Erythroblast (primary cell): ENCODE measurements around the gene GLUD1.
"Not testable (repeated sequence)": the region's sequence is repeated elsewhere in the genome, so short reads cannot be mapped to it uniquely, and the experiment has no call there.

Source experiments
- DNase-seq, 2 experiments: peaks; one replicate each; lab custom pipeline; 2025; lab: John Stamatoyannopoulos, UW
- GATA1 ChIP-seq: IDR thresholded peaks from 2 replicates; pipeline ENCODE4 v1.6.1; 2011; ENCODE audit warnings: low read depth, mild to moderate bottlenecking, control low read depth, low read length, moderate library complexity
- POLR2A ChIP-seq: IDR thresholded peaks from 2 replicates; pipeline ENCODE4 v1.6.1; 2011; ENCODE audit warnings: mild to moderate bottlenecking, low read length

GLUD1 gene

GRCh38 chr10:87038286-87038717 is 56.3 kb downstream of the GLUD1 start:
- DNase-seq, result peak; percentile 41 to 75
- no peak for TF ChIP-seq POLR2A
- TF ChIP-seq GATA1, result no peak

- DNase-seq, result no peak
- TF ChIP-seq GATA1 (no peak), POLR2A (no peak)
These were observed 58.0 kb downstream of the GLUD1 start for GRCh38 chr10:87036623-87037022.

GRCh38 chr10:87030912-87031635 is 63.6 kb downstream of the GLUD1 start:
- no peak for DNase-seq
- no peak for TF ChIP-seq POLR2A
- TF ChIP-seq GATA1, result no peak

- DNase-seq, result not testable (repeated sequence)
These were observed 64.2 kb downstream of the GLUD1 start for GRCh38 chr10:87030419-87030818.

GRCh38 chr10:87026747-87027508 is 67.7 kb downstream of the GLUD1 start:
- DNase-seq, result not testable (repeated sequence)

GRCh38 chr10:87025285-87025958 is 69.2 kb downstream of the GLUD1 start:
- peak; percentile 13 to 58 for DNase-seq

DNA sequence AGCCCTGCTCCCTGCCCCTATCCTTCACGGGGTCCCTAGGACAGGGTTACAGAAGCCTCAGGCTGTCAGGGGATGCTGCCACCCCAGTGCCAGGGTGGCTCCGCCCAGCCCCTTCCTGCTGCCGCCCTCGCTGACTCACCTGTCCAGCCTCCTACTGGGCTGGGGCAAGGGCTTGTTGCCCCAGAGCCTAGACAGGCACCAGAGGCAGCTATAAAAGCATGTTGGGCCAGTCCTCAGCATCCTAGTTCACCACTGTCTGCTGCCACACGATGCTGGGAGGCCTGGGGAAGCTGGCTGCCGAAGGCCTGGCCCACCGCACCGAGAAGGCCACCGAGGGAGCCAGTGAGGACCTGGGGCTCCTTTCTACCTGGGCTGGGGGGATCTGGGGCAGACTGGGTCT is 74.6 kb downstream of the GLUD1 start, which contains the start of gene FAM25A:
Gene FAM25A, plus strand, starts transcription at position 239 of the 400 bp plus-strand sequence. Its CDS starts 31 bp downstream, at position 270.
- not testable (repeated sequence) for DNase-seq

DNA sequence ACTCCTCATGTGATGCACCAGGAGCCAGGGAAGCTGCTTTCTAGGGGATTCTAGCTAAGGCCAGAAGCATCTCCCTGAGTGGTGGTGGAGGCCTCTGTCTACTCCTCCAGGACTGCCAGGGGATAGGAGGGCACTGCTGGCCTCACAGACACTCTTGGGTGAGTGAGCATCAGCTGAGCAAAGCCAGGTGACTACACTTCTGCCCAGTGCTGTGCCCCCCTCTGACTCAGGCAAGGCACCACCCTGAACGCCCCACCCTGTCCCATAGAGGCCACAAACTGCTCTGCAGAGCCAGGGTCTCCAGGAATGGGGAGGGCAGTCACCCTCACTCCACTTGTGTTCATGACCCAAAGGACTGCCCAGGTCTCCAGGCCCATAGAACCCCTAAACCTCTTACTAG is 75.1 kb downstream of the GLUD1 start:
- DNase-seq, result not testable (repeated sequence)

- not testable (repeated sequence) for DNase-seq
These were observed 75.6 kb downstream of the GLUD1 start for GRCh38 chr10:87019066-87019465.

DNA sequence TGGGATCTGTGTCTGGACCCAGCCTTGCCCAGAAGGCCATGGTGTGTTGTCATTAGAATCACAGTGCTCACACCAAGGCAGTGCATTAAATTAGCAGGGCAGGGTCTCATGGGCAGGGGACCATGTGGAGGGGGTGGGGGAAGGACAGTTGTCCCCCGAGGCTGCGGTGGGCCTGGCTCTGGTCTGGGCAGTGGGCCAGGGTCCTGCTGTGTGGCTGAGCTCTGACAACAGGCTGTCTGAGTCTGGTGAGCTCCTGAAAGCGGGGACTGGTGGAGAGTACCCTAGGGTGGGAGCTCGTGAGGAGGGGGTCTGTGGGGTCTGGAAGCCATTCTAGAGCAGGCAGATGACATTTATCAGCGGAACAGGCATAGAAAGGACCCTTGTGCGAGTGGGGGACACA is 76.5 kb downstream of the GLUD1 start:
- DNase-seq, result not testable (repeated sequence)

GRCh38 chr10:87014986-87015716 is 79.5 kb downstream of the GLUD1 start:
- not testable (repeated sequence) for DNase-seq

DNA sequence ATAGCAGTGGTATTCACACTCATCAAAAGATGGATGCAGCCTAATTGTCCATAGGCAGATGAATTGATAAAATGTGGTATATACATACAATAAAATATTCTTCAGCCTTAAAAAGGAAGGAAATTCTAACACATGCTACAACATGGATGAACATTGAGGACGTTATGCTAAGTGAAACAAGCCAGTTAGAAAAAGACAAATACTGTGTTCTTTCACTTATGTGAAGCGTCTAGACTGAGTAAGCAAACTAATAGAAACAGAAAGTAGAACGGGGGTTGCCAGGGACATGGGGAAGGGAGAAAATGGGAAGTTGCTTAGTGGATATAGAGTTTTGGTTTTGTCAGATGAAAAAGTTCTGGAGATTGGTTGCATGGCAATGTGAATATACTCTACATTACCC is 81.1 kb downstream of the GLUD1 start:
- DNase-seq, result not testable (repeated sequence)

GRCh38 chr10:87009134-87009696 is 85.4 kb downstream of the GLUD1 start:
- DNase-seq, result not testable (repeated sequence)

DNA sequence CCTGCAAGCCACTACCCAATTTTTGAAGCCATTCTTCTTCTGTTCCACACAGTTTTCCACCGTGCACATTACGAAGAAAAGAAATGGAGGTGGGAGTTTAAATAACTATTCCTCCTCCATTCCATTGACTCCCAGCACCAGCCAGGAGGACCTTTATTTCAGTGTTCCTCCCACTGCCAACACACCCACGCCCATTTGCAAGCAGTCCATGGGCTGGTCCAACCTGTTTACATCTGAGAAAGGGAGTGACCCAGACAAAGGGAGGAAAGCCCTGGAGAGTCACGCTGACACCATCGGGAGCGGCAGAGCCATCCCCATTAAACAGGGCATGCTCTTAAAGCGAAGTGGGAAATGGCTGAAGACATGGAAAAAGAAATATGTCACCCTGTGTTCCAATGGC is 86.3 kb downstream of the GLUD1 start:
- not testable (repeated sequence) for DNase-seq

- not testable (repeated sequence) for DNase-seq
These were observed 87.0 kb downstream of the GLUD1 start for GRCh38 chr10:87007674-87008073.

- not testable (repeated sequence) for DNase-seq
These were observed 87.5 kb downstream of the GLUD1 start for GRCh38 chr10:87007124-87007523.
